GM21381 (cell line): ENCODE measurements around the gene KIF5B.
"Not testable (repeated sequence)": the region's sequence is repeated elsewhere in the genome, so short reads cannot be mapped to it uniquely, and the experiment has no call there.

Experiments used
- ATAC-seq: cut with Tn5 transposase; IDR thresholded peaks from one replicate; pipeline ENCODE4 v1.9.1; 2021; ENCODE audit warnings: mild to moderate bottlenecking, moderate library complexity; ENCODE audit not compliant: unreplicated experiment

KIF5B gene

GRCh38 chr10:32060347-32060746, 4.1 kb upstream of the KIF5B start:
- ATAC-seq: no peak

GRCh38 chr10:32059472-32059871, 3.2 kb upstream of the KIF5B start:
- ATAC-seq: no peak

GRCh38 chr10:32057036-32057372, 779 bp upstream of the KIF5B start:
- ATAC-seq: no peak

- ATAC-seq: peak; percentile 47
Observed at GRCh38 chr10:32055478-32056135, 618 bp downstream of the KIF5B start.

GRCh38 chr10:32054094-32054493, 2.1 kb downstream of the KIF5B start:
- no peak for ATAC-seq

GRCh38 chr10:32053392-32053791, 2.8 kb downstream of the KIF5B start:
- not testable (repeated sequence) for ATAC-seq

GRCh38 chr10:32051926-32052325, 4.3 kb downstream of the KIF5B start:
- ATAC-seq: no peak

- no peak for ATAC-seq
Observed at GRCh38 chr10:32050177-32050576, 6.0 kb downstream of the KIF5B start.

GRCh38 chr10:32049113-32049512, 7.1 kb downstream of the KIF5B start:
- no peak for ATAC-seq

- no peak for ATAC-seq
Observed at GRCh38 chr10:32048282-32048681, 7.9 kb downstream of the KIF5B start.

- no peak for ATAC-seq
Observed at GRCh38 chr10:32047881-32048280, 8.3 kb downstream of the KIF5B start.

GRCh38 chr10:32046151-32046550, 10.1 kb downstream of the KIF5B start:
- no peak for ATAC-seq

- ATAC-seq: not testable (repeated sequence)
Observed at GRCh38 chr10:32042730-32043129, 13.5 kb downstream of the KIF5B start.

GRCh38 chr10:32041290-32042028, 14.8 kb downstream of the KIF5B start:
- ATAC-seq: no peak

- no peak for ATAC-seq
Observed at GRCh38 chr10:32039734-32040133, 16.5 kb downstream of the KIF5B start.

GRCh38 chr10:32038777-32039176, 17.4 kb downstream of the KIF5B start:
- no peak for ATAC-seq

GRCh38 chr10:32036922-32037321, 19.3 kb downstream of the KIF5B start:
- no peak for ATAC-seq

- no peak for ATAC-seq
Observed at GRCh38 chr10:32035038-32035437, 21.2 kb downstream of the KIF5B start.

GRCh38 chr10:32033171-32033570, 23.1 kb downstream of the KIF5B start:
- ATAC-seq: no peak

- ATAC-seq: no peak
Observed at GRCh38 chr10:32031920-32032319, 24.3 kb downstream of the KIF5B start.

GRCh38 chr10:32031424-32031823, 24.8 kb downstream of the KIF5B start:
- ATAC-seq: no peak

- no peak for ATAC-seq
Observed at GRCh38 chr10:32028710-32029109, 27.5 kb downstream of the KIF5B start.

GRCh38 chr10:32023264-32023663, 33.0 kb downstream of the KIF5B start:
- ATAC-seq: no peak
